OCI-LY3 (cell line): ENCODE data around the gene HEG1.

Experiments
- EZH2phosphoT487 ChIP-seq: fragments of 200-600 bp; shearing (Covaris generic); IDR thresholded peaks from 2 replicates; pipeline ENCODE4 v1.6.1; 2018; ENCODE audit warnings: antibody characterized with exemption, mixed run types, low read depth
- TF ChIP-seq, protein P1 (sequence below): fragments of 200-600, 300-600 bp; sonication (generic); IDR thresholded peaks from 2 replicates; pipeline ENCODE4 v1.5.1; 2014; ENCODE audit warnings: antibody characterized with exemption, low read length, low read depth

DNA sequence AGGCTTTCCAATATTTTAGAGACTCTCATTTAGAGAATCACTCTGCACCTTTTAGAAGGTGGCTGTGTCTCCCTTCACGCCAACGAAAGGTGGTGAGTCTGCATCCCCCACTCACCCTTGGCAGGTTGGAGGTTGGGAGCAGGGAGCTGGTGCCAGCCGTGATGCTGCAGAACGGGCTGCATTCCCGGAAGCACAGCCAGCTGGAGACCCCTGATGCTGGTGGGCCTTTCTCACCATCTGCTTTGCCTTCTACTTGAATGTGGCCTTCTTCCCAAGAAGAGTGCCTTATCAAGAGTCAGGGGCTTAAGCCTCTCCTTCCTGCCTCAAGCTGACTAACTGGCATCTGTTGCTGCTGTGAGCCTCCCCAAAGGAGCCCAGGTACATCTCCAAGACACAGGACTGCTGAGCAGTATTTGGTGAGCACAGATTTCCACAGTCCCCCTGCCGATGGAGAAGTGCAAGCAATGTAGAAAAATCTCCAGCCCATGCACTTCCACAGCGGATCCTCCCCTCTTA, 17.7 kb upstream of the HEG1 start:
- TF ChIP-seq EZH2phosphoT487 = no peak
- TF ChIP-seq, protein P1, sequence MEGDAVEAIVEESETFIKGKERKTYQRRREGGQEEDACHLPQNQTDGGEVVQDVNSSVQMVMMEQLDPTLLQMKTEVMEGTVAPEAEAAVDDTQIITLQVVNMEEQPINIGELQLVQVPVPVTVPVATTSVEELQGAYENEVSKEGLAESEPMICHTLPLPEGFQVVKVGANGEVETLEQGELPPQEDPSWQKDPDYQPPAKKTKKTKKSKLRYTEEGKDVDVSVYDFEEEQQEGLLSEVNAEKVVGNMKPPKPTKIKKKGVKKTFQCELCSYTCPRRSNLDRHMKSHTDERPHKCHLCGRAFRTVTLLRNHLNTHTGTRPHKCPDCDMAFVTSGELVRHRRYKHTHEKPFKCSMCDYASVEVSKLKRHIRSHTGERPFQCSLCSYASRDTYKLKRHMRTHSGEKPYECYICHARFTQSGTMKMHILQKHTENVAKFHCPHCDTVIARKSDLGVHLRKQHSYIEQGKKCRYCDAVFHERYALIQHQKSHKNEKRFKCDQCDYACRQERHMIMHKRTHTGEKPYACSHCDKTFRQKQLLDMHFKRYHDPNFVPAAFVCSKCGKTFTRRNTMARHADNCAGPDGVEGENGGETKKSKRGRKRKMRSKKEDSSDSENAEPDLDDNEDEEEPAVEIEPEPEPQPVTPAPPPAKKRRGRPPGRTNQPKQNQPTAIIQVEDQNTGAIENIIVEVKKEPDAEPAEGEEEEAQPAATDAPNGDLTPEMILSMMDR = no peak
